Measurements from ENCODE around the gene TUBGCP3.

GRCh38 chr13:112473818-112474217 lies 114.1 kb downstream of the TUBGCP3 start:
- TF ChIP-seq, protein P1, sequence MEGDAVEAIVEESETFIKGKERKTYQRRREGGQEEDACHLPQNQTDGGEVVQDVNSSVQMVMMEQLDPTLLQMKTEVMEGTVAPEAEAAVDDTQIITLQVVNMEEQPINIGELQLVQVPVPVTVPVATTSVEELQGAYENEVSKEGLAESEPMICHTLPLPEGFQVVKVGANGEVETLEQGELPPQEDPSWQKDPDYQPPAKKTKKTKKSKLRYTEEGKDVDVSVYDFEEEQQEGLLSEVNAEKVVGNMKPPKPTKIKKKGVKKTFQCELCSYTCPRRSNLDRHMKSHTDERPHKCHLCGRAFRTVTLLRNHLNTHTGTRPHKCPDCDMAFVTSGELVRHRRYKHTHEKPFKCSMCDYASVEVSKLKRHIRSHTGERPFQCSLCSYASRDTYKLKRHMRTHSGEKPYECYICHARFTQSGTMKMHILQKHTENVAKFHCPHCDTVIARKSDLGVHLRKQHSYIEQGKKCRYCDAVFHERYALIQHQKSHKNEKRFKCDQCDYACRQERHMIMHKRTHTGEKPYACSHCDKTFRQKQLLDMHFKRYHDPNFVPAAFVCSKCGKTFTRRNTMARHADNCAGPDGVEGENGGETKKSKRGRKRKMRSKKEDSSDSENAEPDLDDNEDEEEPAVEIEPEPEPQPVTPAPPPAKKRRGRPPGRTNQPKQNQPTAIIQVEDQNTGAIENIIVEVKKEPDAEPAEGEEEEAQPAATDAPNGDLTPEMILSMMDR (conservative IDR thresholded peaks at IDR 0.05; ENCODE audit: low read depth in 2 of 2), result no peak
- TF ChIP-seq POLR2AphosphoS5 (IDR thresholded peaks at IDR 0.05; ENCODE audit: low read depth) (no peak), ETS1 (IDR thresholded peaks at IDR 0.05) (no peak)
- TF ChIP-seq, protein P2, sequence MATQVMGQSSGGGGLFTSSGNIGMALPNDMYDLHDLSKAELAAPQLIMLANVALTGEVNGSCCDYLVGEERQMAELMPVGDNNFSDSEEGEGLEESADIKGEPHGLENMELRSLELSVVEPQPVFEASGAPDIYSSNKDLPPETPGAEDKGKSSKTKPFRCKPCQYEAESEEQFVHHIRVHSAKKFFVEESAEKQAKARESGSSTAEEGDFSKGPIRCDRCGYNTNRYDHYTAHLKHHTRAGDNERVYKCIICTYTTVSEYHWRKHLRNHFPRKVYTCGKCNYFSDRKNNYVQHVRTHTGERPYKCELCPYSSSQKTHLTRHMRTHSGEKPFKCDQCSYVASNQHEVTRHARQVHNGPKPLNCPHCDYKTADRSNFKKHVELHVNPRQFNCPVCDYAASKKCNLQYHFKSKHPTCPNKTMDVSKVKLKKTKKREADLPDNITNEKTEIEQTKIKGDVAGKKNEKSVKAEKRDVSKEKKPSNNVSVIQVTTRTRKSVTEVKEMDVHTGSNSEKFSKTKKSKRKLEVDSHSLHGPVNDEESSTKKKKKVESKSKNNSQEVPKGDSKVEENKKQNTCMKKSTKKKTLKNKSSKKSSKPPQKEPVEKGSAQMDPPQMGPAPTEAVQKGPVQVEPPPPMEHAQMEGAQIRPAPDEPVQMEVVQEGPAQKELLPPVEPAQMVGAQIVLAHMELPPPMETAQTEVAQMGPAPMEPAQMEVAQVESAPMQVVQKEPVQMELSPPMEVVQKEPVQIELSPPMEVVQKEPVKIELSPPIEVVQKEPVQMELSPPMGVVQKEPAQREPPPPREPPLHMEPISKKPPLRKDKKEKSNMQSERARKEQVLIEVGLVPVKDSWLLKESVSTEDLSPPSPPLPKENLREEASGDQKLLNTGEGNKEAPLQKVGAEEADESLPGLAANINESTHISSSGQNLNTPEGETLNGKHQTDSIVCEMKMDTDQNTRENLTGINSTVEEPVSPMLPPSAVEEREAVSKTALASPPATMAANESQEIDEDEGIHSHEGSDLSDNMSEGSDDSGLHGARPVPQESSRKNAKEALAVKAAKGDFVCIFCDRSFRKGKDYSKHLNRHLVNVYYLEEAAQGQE (IDR thresholded peaks at IDR 0.05; ENCODE audit: unreplicated experiment), result no peak
